Renal cortical epithelial cell (primary cell): ENCODE data around the gene MAP10. TPM values are rescaled to one million over a fixed set of nuclear protein-coding genes. Genes with fewer than 3 reads are reported as not detected.
"Not testable (repeated sequence)": the region's sequence is repeated elsewhere in the genome, so short reads cannot be mapped to it uniquely, and the experiment has no call there.

Experiments
- DNase-seq: peaks from one replicate; pipeline ENCODE4 v3.0.0-alpha.2; 2011; ENCODE audit warnings: low read depth
- total RNA-seq: library from RNA; depleted of rRNA; stranded (reverse); fragments of >200 nt; gene quantifications from 2 replicates; pipeline ENCODE4 v1.2.3, GENCODE V29; 2014

Gene MAP10
- 2.4 and 4.7 TPM in 2 replicates for total RNA-seq

DNA sequence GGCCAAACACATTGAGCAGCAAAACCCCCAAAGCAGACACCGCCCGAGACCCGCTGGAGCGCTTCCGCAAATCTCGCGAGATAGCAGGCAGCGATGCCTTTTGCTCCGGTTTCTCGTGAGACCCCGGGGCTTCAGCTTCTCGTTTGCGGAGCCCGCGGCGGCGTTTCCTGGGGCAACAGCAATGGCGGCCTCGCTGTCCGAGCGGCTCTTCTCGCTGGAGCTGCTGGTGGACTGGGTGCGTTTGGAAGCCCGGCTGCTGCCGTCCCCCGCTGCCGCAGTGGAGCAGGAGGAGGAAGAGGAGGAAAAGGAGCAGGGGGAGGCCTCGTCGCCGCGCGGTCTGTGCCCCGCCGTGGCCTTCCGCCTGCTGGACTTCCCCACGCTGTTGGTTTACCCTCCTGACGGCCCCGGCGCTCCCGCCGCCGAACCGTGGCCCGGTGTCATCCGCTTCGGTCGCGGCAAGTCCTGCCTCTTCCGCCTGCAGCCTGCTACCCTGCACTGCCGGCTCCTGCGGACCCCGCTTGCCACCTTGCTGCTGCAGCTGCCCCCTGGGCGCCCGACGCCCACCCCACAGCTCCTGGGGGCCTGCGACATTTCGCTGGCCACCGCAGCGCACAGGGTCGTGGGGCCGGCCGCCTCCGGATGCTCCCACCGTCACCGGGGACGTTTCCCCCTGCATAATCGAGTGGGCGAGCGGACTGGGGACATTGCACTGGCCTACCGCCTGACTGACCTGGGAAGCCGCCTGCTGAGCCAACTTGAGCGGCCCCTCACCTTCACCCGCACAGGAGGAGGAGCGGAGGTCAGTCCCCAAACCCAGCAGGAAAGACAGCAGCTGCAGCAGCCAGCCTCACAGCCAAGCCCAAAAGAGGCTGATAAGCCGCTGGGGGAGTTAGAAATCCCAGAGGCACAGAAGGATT lies at the start of gene MAP10:
Gene MAP10, plus strand, starts transcription at position 148 of the 917 bp plus-strand sequence. Its CDS starts 34 bp downstream, at position 182.
- DNase-seq: peak; percentile 56

GRCh38 chr1:232764458-232765251 lies 40.6 kb upstream of the MAP10 start:
- peak; percentile 79 for DNase-seq

GRCh38 chr1:232765542-232765941 lies 39.7 kb upstream of the MAP10 start:
- peak; percentile 40 for DNase-seq

GRCh38 chr1:232766241-232766890 lies 38.9 kb upstream of the MAP10 start:
- peak; percentile 78 for DNase-seq

GRCh38 chr1:232766904-232767303 lies 38.3 kb upstream of the MAP10 start:
- no peak for DNase-seq

GRCh38 chr1:232767305-232768074 lies 37.7 kb upstream of the MAP10 start:
- peak; percentile 95 for DNase-seq

GRCh38 chr1:232768793-232769192 lies 36.4 kb upstream of the MAP10 start:
- no peak for DNase-seq

DNA sequence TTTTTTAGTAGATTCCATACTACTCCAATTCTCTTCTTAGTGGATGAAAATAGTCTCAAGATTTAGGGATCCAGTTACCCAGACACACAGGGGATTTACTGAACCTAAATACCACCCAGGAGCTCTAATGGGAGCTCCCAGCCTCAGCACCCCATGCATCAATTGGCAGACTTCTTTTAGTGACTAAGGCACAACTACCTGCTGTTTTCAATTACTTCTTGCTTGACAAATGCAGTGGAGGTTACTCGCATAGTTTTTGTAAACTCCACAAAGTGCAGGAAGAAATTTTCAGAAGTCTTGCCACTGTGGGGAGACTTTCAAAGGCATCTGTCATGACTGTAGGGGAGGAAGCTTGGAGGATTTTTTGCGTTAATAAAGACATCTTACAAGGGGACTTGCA lies 35.5 kb upstream of the MAP10 start:
- no peak for DNase-seq

- DNase-seq: no peak
These were observed 31.5 kb upstream of the MAP10 start for GRCh38 chr1:232773752-232774151.

DNA sequence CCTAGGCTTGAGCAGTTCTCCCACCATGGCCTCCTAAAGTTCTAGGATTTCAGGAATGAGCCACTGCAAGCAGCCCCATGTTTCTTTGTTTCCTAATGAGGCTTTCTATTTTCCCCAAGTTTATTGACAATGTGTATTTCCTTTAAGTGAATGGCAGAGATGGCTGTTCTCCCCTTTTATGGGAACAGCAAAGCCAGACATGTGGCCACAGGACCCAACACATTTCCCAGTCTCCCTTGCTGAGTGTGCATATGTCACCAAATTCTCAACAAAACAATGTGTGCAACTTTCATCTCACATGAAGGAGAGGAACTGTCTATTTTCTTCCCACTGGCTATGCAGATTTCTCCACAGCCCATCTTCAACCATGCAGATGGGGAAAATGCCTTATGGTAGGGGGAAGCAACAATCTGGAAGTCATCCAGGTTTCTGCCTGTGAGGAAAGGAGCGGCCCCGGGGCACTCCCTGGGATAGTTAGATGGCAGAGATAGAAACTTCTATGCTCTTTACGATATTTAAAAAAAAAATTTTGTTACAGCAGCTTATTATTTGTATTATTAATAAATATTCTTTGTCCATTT lies 28.6 kb upstream of the MAP10 start:
- no peak for DNase-seq

DNA sequence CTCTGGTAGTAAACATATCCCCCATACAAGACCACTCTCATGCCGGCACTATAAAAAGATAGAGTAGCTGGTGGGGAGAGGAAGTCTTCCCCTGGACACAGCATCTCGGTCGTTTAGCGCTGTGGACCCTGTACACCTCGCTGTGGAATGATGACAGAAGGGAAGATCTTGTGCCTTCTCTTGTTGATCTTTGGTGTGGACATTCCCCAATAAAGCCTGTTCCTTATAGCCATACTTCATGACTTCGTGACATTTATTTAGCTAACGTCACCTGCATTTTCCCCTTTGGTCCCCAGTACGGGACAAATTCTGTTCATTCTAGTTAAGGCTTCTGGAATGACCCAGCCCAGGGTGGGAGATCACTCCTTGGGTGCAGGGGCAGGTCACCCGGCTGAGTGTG lies 24.9 kb upstream of the MAP10 start:
- no peak for DNase-seq

GRCh38 chr1:232784794-232785193 lies 20.4 kb upstream of the MAP10 start:
- DNase-seq: no peak

- DNase-seq: not testable (repeated sequence)
These were observed 19.6 kb upstream of the MAP10 start for GRCh38 chr1:232785630-232786029.

DNA sequence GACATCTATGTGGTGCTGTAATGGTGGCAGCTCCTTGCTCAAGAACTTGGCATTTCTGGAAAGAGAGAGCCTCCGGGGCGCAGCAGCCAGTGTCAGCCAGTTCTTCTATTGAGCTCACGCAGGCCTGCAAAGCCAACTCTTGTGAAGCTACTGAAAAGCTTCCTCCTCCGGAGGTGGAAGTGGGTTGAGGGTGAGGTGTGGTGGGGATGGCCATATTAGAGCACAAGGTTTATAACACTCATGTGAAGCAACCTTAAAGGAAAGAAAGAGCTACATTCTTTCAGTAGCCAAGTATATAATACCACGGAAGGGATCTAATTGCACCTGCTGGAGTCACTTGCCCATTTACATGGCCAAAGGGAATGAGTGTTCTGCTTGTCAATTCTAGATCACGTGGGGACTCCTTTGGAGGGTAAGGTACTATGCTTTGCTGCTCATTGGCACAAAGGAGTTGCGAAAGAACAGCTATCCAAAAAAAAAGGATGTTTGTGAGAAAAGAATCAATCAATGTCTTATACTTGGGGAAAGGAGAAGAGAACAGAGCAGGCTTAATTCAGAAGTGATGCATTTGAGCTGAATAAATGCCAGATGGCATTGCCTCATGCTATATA lies 18.3 kb upstream of the MAP10 start:
- DNase-seq: no peak

DNA sequence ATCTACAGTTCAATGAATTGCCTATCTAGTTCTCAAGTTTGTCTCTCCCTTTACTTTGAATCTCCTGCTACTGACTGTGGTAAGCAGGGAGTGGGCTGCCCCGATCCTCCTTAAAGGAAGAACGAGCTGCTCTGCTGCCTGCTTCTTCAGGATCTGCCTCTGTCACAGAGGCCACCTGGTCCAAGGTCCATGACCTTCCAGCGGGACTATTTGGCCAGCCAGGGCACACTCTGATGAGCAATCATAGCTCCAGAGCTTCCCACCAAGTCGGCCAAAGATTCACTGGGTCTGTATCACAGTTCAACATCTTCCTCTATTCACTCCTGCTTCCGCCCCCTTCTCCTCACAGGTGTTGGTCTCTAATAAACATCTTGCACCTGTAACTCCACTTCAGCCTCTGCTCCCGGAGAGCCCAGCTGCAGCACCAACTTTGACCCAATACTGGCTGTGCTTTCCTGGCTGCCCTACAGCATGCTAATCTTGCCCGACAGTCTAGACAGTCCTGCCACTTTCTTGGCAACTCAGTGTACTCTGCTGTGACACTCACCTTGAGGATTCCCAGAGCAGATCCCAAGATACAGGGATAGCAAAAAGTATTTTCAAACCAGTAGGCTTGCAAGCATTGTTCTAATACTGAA lies 16.9 kb upstream of the MAP10 start:
- no peak for DNase-seq

DNA sequence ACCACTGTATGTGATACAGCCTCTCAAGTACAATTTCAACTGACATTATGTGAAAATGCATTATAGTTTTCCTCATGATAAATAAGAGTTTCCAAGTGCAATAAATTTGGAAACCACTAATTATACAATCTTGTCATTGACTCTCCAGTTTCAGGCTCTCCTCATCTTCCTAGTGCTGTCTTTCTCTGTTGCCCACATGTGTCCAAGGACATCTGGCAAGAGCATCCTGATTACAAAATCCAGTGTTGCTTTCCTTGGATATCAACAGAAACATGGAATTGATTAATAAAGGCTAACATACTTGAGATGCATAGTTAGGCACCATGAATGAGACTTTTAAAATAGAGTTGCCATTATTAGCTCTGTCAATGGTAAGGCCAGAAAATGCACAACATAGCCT lies 15.6 kb upstream of the MAP10 start:
- DNase-seq: no peak

GRCh38 chr1:232792949-232793348 lies 12.3 kb upstream of the MAP10 start:
- DNase-seq: no peak

- DNase-seq: peak; percentile 77
These were observed 11.3 kb upstream of the MAP10 start for GRCh38 chr1:232793944-232794343.

- DNase-seq: no peak
These were observed 9.6 kb upstream of the MAP10 start for GRCh38 chr1:232795497-232796053.
